OCI-LY7 (cell line): ENCODE data around the gene HNRNPAB. TPM values are rescaled to one million over a fixed set of nuclear protein-coding genes. Genes with fewer than 3 reads are reported as not detected.

ENCODE experiments used
- BruUV-seq: library from RNA; stranded (reverse); fragments of 400-500 nt; replicated peaks from 2 replicates; lab custom pipeline; 2021; lab: Mats Ljungman, UMichigan
- CTCF ChIA-PET: fragments of 300-600 bp; sonication (Branson Sonifier 250); formaldehyde crosslinking; loops from one replicate; lab custom pipeline; 2022; ENCODE audit warnings: antibody characterized with exemption; ENCODE audit not compliant: unreplicated experiment; lab: Charles Lee
- POLR2A ChIA-PET: fragments of 300-600 bp; sonication (Branson Sonifier 250); formaldehyde crosslinking; loops from one replicate; lab custom pipeline; 2022; ENCODE audit warnings: antibody characterized with exemption; lab: Charles Lee
- DNase-seq: peaks from one replicate; pipeline ENCODE4 v3.0.0-alpha.2; 2015; ENCODE audit warnings: low spot score
- H2AFZ ChIP-seq: fragments of 200-600 bp; sonication (generic), shearing (Covaris generic); 2 replicates; pipeline ENCODE4 v1.6.1; 2014; ENCODE audit warnings: mild to moderate bottlenecking, antibody characterized with exemption, low read length, moderate library complexity
- H3K27ac ChIP-seq: fragments of 200-600 bp; sonication (generic); 2 replicates; pipeline ENCODE4 v1.5.1; 2014; ENCODE audit warnings: mixed run types, low read depth, mild to moderate bottlenecking, moderate library complexity, low read length, inconsistent platforms; ENCODE audit not compliant: poor library complexity, severe bottlenecking
- H3K36me3 ChIP-seq: fragments of 200-600 bp; sonication (generic); 2 replicates; pipeline ENCODE4 v1.6.1; 2014; ENCODE audit warnings: mild to moderate bottlenecking, antibody characterized with exemption, low read length, moderate library complexity, mixed read lengths; ENCODE audit not compliant: insufficient read depth
- H3K4me1 ChIP-seq: fragments of 200-600 bp; sonication (generic); 2 replicates; pipeline ENCODE4 v1.5.1; 2014; ENCODE audit warnings: mild to moderate bottlenecking, low read length; ENCODE audit not compliant: insufficient read depth, poor library complexity, severe bottlenecking
- H3K4me2 ChIP-seq: fragments of 200-600 bp; sonication (generic); 2 replicates; pipeline ENCODE4 v1.6.1; 2014; ENCODE audit warnings: mild to moderate bottlenecking, low read length
- H3K4me3 ChIP-seq: fragments of 200-600 bp; sonication (generic); 2 replicates; pipeline ENCODE4 v1.5.1; 2014; ENCODE audit warnings: mild to moderate bottlenecking, low read depth, low read length; ENCODE audit not compliant: poor library complexity, severe bottlenecking
- H3K79me2 ChIP-seq: fragments of 200-600 bp; sonication (generic); 2 replicates; pipeline ENCODE4 v1.6.1; 2016; ENCODE audit warnings: low read depth, mild to moderate bottlenecking, low read length, moderate library complexity, mixed read lengths; ENCODE audit not compliant: insufficient read depth
- H3K9me2 ChIP-seq: fragments of 200-600 bp; sonication (generic); 2 replicates; pipeline ENCODE4 v1.6.1; 2016; ENCODE audit warnings: mild to moderate bottlenecking, low read length, mixed read lengths; ENCODE audit not compliant: insufficient read depth
- H3K9me3 ChIP-seq: fragments of 200-600 bp; sonication (generic); 2 replicates; pipeline ENCODE4 v1.6.1; 2014; ENCODE audit warnings: mild to moderate bottlenecking, mixed run types, low read length, mixed read lengths
- H4K20me1 ChIP-seq: fragments of 200-600 bp; sonication (generic); 2 replicates; pipeline ENCODE4 v1.6.1; 2014; ENCODE audit warnings: mild to moderate bottlenecking, antibody characterized with exemption, low read length, moderate library complexity, mixed read lengths; ENCODE audit not compliant: insufficient read depth
- EZH2phosphoT487 ChIP-seq: fragments of 200-600 bp; sonication (generic); IDR thresholded peaks from 2 replicates; pipeline ENCODE4 v1.6.1; 2018; ENCODE audit warnings: low read depth, borderline replicate concordance, mild to moderate bottlenecking, mixed run types, antibody characterized with exemption, low read length, moderate library complexity, mixed read lengths
- intact Hi-C: fragments of 100-400 bp; cut with micrococcal nuclease; formaldehyde crosslinking; loops from one replicate; pipeline ENCODE4 v1.10.0; 2022; ENCODE audit not compliant: unreplicated experiment
- total RNA-seq, 2 experiments: library from RNA; depleted of rRNA in 1 of 2; stranded (reverse); fragments of >200 nt in 1 of 2; shearing (Covaris generic) in 1 of 2; gene quantifications; 2 replicates each; pipeline ENCODE4 v1.2.3, GENCODE V29; 2014 to 2022
- TF ChIP-seq, protein P1 (sequence below): fragments of 200-600 bp; sonication (generic); conservative IDR thresholded peaks from 2 replicates; pipeline ENCODE4 v1.5.1; 2014; ENCODE audit warnings: mild to moderate bottlenecking, antibody characterized with exemption, low read length, moderate library complexity, mixed read lengths

HNRNPAB gene
- total RNA-seq, 2 experiments from 2014 or later: 146 to 350 TPM

GRCh38 chr5:178160176-178160575, 44.2 kb upstream of the HNRNPAB start:
- intact Hi-C loops: loop anchor here (5.0 to 10.0 kb wide), 2 partner anchors 178 to 555 kb away; partner anchors contain the start of gene B4GALT7

DNA sequence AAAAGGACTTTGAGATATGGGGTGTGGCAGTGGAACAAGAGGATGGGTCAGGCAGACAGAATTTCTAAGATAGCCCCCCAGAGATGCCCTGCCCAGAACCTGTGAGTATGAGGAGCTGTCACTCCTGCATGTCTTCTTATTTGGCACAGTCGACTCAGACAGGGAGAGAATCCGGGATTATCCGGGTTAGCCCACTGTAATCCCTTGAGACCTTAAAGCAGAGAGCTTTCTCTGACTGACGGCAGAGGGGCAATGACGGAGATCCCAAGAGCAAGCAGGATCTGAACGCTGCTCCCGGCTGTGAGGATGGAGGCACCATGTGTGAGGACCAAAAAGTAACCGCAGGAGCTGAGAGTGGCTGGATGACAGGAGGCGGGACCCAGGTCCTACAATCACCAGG, 41.9 kb upstream of the HNRNPAB start:
- no peaks in the 10 kb centered on the region for H4K20me1 ChIP-seq
- no TSS peak for BruUV-seq
- H3K9me3 ChIP-seq: no peaks in the 10 kb centered on the region
- H3K36me3 ChIP-seq: no peaks in the 10 kb centered on the region
- peaks cover 25% of the 10 kb centered on the region for H3K4me1 ChIP-seq
- TF ChIP-seq EZH2phosphoT487: no peak
- TF ChIP-seq, protein P1, sequence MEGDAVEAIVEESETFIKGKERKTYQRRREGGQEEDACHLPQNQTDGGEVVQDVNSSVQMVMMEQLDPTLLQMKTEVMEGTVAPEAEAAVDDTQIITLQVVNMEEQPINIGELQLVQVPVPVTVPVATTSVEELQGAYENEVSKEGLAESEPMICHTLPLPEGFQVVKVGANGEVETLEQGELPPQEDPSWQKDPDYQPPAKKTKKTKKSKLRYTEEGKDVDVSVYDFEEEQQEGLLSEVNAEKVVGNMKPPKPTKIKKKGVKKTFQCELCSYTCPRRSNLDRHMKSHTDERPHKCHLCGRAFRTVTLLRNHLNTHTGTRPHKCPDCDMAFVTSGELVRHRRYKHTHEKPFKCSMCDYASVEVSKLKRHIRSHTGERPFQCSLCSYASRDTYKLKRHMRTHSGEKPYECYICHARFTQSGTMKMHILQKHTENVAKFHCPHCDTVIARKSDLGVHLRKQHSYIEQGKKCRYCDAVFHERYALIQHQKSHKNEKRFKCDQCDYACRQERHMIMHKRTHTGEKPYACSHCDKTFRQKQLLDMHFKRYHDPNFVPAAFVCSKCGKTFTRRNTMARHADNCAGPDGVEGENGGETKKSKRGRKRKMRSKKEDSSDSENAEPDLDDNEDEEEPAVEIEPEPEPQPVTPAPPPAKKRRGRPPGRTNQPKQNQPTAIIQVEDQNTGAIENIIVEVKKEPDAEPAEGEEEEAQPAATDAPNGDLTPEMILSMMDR: no peak
- H3K79me2 ChIP-seq: no peaks in the 10 kb centered on the region
- H3K4me3 ChIP-seq: no peak overlapping the region
- no peaks in the 10 kb centered on the region for H3K9me2 ChIP-seq
- POLR2A ChIA-PET: interaction anchor here (1.4 kb wide), 1 partner anchor 91 kb away, joined by 7 read pairs; no protein-coding TSS in a partner anchor
- intact Hi-C loops: loop anchor here (5.0 to 10.0 kb wide), 2 partner anchors 180 to 558 kb away; partner anchors contain the start of gene B4GALT7
- CTCF ChIA-PET: interaction anchor here (3.3 kb wide), 1 partner anchor 87 kb away, joined by 23 read pairs; no protein-coding TSS in a partner anchor
- H3K4me2 ChIP-seq: no peak overlapping the region
- DNase-seq: no peak
- no peak overlapping the region for H3K27ac ChIP-seq
- H2AFZ ChIP-seq: no peak overlapping the region

More at GRCh38 chr5:178160176-178160575, 44.2 kb upstream of the HNRNPAB start:
- H3K4me3 ChIP-seq: no peak overlapping the region
- H2AFZ ChIP-seq: peak overlapping the region; percentile 64
- no peaks in the 10 kb centered on the region for H3K79me2 ChIP-seq
- no peaks in the 10 kb centered on the region for H3K9me3 ChIP-seq
- ChIA-PET POLR2A (interaction anchor here (0.7 kb wide), 2 partner anchors 44 to 70 kb away, joined by 3 to 4 read pairs; partner anchors contain the start of gene HNRNPAB), CTCF (no interaction called here)
- BruUV-seq: no TSS peak
- H3K27ac ChIP-seq: peak overlapping the region; percentile 51
- no peaks in the 10 kb centered on the region for H3K36me3 ChIP-seq
- H3K9me2 ChIP-seq: no peaks in the 10 kb centered on the region
- H4K20me1 ChIP-seq: no peaks in the 10 kb centered on the region
- H3K4me1 ChIP-seq: peaks cover 35% of the 10 kb centered on the region
- TF ChIP-seq, protein P1: no peak
- TF ChIP-seq EZH2phosphoT487: no peak
- peak overlapping the region; percentile 41 for H3K4me2 ChIP-seq
- peak; percentile 57 for DNase-seq
